ENCODE measurements around the gene RSPH10B2.
"Not testable (repeated sequence)": the region's sequence is repeated elsewhere in the genome, so short reads cannot be mapped to it uniquely, and the experiment has no call there.

Gene RSPH10B2

DNA sequence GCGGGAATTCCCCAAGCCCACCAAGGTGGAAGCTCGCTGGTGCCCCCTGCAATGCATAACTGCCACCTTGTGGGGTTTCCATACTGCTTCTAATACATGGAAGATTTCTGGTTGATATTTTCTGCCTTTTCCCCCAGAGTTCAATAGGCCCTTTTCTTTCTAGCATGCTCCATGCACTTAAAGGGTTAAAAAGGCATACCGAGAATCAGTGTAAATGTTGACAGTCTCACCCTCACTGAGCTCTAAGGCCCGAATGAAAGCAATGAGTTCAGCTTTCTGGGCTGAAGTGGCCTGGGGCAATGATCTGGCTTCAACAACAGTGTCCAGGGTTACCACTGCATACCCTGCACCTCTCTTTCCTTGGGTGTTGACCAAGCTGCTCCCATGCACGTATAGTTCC is 89.2 kb downstream of the RSPH10B2 start:
- not testable (repeated sequence) for DNase-seq (ENCODE audit: low read depth)

DNA sequence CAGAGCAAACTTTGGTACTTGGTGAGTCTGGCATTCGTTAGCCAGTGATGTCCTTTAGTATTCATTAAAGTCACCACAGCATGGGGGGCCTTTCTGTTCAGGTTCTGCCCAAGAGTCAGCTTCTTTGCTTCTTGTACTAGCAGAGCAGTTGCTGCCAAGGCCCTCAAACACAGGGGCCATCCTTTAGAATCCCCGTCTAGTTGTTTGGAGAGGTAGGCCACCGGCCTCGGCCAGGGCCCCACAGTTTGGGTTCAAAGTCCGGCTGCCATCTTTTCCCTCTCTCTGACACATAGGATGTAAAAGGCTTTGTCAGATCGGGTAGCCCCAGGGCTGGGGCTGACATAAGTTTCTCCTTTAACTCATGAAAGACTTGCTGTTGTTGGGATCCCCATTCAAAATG is 89.8 kb downstream of the RSPH10B2 start:
- not testable (repeated sequence) for DNase-seq (ENCODE audit: low read depth)

DNA sequence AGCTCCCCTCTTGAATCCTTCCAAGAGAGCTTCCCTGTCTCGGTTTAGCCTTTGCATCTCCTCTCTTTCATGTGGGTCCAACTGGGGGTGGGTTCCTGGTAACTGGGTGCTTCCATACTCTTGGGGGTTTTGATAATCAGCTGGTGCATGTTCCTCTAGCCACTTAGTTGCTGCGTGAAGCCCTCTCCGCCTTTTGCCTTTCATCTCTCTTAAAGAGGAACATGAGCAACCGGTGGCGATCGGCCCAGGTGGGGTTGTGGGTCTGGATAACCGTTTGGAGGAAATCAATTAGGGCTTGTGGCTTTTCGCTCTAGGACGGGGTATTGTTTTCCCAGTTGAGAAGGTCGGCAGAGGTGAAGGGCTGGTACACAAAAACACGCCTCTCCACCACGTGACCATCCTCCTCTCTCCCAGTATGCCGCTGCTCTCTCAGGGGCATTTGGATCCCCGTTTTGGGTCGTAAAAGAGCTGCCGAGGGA is 92.1 kb downstream of the RSPH10B2 start:
- DNase-seq (ENCODE audit: low read depth): not testable (repeated sequence)

DNA sequence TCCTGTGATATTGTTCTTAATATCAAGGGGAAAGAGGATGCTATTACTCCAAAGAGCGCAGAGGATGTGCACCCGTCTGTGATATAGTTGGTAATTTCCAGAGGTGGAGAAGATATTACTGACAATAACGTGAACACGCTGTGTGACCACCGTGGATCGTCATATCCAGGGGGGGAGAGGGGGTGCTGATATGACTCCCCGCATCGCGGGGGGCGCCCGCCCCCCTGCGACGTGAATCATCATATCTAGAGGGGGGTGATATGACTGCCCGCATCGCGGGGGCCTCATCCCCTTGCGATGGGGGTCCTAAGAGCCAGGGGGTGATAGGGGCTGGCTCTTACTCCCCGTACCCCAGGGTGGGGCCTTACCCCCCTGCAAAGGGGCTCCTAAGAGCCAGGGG is 93.8 kb downstream of the RSPH10B2 start:
- not testable (repeated sequence) for DNase-seq (ENCODE audit: low read depth)
